ENCODE results near the gene MPG. TPM values are rescaled to one million over a fixed set of nuclear protein-coding genes. Genes with fewer than 3 reads are reported as not detected.
A peak's percentile ranks its signal among the peaks of the same experiment; 100 is the strongest.

MPG gene
- total RNA-seq, 1 donor from 2014 or later, result 253 TPM

DNA sequence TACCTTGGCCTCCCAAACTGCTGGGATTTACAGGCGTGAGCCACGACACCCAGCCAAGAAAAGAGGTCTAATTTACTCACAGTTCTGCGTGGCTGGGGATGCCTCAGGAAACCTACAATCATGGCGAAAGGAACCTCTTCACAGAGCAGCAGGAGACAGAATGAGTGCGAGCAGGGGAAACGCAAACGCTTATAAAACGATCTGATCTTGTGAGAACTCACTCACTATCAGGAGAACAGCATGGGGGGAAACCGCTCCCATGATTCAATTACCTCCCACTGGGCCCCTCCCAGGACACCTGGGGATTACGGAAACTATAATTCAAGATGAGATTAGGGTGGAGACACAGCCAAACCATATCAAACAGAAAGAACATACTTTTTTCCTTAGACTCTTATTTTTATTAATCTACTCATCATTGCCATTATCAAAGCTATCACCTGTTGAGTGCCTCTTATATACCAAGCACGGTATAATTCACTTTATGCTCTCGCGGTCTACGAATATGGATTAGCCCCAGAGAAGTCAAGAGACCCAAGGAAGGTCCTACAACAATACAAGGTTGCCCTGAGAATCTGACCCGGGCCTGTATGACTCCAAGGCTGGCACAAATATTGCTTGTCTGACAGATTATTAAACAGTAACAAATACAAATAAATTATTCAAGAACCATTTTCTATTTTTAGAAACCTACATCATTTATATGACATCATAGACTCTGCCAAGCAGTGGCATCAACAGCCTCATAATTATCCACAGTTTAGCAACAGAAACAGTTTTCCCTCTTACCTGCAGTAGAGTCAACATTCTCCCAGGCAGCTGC is 27.0 kb upstream of the MPG start:
- DNase-seq (ENCODE audit: low read depth, low spot score), result no peak

DNA sequence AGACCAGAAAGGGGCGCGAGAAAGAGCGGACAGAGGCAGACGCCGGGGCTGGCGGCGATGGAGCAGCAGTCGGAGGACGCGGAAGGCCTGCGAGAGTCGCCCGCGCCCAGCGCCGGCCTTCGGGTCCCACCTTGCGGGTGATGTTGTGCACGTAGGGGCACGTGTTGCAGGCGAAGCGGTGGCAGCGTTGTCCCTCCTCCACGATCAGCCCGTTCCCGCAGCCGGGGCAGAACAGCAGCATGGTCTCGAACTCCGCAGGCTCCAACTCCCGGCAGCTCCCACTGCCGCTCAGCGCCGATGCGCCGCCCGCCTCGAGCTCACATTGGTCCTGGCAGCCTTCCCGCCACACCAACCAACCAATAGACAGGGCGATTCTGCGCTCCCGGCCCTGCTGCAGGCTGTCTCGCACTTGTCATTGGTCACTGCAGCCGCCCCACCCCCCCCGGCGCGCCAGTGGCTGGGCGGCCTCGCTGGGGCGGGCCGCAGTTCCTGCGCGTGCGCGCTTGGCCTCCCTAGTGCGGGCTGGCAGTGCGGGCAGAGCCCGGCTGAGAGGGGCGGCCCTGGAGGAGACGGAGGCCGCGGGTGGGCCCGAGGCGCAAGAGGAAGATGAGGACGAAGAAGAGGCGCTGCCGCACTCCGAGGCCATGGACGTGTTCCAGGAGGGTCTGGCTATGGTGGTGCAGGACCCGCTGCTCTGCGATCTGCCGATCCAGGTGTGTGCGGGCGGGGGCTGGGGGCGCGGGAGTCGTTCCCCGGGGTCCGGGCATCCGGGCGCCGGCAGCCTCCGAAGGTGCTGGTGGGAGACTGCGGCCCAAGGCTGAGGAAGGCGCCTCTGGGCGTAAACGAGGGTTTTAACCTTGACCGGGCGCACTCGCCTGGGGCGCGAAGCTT is 24.4 kb upstream of the MPG start, which contains the start of the genes POLR3K and SNRNP25:
POLR3K (minus strand) TSS at position 263 of the 891 bp plus-strand sequence; CDS start at position 241, 22 bp downstream.
SNRNP25 (plus strand) TSS at position 483 of the 891 bp plus-strand sequence; CDS start at position 672, 189 bp downstream.
- peak; percentile 96 for DNase-seq (ENCODE audit: low read depth, low spot score)

GRCh38 chr16:54237-54581 is 23.8 kb upstream of the MPG start:
- DNase-seq (ENCODE audit: low read depth, low spot score), result no peak

GRCh38 chr16:55571-56136 is 22.4 kb upstream of the MPG start:
- DNase-seq (ENCODE audit: low read depth, low spot score), result no peak

GRCh38 chr16:56231-56927 is 21.6 kb upstream of the MPG start:
- no peak for DNase-seq (ENCODE audit: low read depth, low spot score)

- DNase-seq (ENCODE audit: low read depth, low spot score), result no peak
These were observed 20.3 kb upstream of the MPG start for GRCh38 chr16:57711-58110.

GRCh38 chr16:58491-59439 is 19.3 kb upstream of the MPG start:
- no peak for DNase-seq (ENCODE audit: low read depth, low spot score)

DNA sequence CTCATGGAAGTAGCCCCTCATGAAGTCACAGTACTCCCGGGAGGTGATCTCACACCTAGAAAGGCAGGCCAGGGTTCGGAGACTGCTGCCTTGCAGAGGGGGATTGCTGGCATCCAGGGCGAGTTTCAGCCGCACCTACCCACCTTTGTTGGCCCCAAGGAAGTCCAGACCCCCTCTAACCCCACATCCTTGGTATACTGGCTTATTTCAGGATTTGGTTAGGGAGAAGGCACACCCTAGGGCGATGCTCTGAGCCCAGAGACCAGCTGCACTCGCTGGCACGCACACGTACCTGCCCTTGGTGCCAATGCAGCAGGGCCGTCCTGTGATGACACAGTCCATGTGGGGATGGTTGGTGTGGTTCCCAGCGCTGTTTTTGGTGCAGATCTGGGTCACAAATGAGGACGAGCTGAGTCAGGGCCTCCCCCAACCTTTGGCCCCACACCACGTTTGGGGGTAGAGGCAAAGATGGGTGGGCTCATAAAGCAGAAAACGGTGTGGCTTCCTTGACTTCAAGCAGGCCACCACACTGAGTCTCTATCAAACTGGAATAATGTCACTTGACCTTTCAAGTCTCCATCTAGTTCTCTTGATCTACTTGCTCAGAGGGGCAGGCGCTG is 18.5 kb upstream of the MPG start:
- DNase-seq (ENCODE audit: low read depth, low spot score), result no peak

- no peak for DNase-seq (ENCODE audit: low read depth, low spot score)
These were observed 17.9 kb upstream of the MPG start for GRCh38 chr16:60166-60565.

DNA sequence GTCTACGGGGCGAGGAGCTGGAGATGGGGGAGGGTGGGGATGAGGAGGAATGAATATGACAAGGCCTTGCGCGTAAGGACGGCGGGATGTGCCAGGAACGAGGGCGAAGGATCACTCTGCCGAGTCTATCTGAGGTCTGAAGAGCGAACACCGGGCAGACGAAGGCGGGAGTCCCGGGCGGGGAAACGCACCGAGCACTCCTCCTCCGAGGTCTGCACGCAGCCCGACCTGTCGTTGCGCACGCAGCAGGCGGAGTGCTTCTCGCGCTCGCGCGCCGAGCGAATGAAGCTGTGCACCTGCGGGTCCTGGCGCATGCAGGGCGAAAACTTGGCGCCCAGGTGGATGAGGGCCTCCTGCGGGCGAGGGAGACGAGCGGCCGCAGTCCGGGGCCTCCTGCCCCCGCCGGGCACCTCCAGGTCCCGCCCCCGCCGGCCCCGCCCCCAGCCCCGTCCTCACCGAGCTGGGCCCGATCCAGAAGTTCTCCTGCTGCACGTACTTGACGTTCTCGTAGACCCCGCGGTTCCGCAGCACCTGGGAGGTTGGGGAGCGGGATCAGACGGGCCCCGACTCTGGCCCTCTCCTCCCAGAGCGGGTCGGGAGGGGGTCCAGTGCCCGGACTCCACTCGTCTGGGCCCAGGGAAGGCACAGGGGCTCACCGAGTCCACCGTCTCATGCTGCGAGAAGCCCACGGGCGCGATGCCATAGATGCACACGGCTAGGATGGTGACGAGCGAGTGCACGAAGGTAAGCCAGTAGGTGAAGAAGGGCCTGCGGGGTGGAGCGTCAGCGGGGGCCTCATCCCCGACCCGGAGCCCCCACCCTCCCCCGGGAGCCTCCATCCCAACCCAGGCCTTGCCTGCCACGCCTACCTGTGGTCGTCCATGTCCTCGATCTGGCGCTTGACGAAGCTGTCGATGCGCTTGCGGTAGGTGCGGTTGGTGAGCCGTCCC is 16.8 kb upstream of the MPG start:
- no peak for DNase-seq (ENCODE audit: low read depth, low spot score)

- no peak for DNase-seq (ENCODE audit: low read depth, low spot score)
These were observed 16.1 kb upstream of the MPG start for GRCh38 chr16:61879-62281.

- DNase-seq (ENCODE audit: low read depth, low spot score), result no peak
These were observed 15.6 kb upstream of the MPG start for GRCh38 chr16:62283-62967.

DNA sequence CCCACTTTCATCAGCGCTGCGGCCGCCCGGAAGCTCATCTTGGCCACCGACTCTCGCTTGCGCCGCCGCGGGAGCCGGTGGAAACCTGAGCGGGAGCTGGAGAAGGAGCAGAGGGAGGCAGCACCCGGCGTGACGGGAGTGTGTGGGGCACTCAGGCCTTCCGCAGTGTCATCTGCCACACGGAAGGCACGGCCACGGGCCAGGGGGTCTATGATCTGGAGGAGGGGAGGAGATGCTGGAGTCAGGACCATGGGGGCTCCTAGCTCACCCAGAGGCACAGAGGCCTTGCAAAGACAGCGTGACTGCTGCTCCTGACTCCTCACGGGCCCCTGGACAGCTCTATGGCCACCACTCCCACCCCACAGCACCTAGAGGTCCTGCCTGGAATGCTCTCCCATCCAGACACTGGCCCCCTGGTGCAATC is 15.0 kb upstream of the MPG start:
- no peak for DNase-seq (ENCODE audit: low read depth, low spot score)

DNA sequence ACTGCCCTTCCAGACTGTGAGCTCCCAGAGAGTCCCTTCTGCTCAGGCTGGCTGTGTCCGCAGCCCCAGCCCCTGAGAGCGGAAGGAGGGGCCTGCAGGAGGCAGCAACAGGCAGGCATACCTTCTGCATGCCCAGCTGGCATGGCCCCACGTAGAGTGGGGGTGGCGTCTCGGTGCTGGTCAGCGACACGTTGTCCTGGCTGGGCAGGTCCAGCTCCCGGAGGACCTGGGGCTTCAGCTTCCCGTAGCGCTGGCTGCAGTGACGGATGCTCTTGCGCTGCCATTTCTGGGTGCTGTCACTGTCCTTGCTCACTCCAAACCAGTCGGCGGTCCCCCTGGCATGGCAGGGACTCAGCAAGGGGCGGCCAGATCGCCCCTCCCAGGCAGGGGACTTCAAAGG is 14.6 kb upstream of the MPG start:
- DNase-seq (ENCODE audit: low read depth, low spot score), result no peak

DNA sequence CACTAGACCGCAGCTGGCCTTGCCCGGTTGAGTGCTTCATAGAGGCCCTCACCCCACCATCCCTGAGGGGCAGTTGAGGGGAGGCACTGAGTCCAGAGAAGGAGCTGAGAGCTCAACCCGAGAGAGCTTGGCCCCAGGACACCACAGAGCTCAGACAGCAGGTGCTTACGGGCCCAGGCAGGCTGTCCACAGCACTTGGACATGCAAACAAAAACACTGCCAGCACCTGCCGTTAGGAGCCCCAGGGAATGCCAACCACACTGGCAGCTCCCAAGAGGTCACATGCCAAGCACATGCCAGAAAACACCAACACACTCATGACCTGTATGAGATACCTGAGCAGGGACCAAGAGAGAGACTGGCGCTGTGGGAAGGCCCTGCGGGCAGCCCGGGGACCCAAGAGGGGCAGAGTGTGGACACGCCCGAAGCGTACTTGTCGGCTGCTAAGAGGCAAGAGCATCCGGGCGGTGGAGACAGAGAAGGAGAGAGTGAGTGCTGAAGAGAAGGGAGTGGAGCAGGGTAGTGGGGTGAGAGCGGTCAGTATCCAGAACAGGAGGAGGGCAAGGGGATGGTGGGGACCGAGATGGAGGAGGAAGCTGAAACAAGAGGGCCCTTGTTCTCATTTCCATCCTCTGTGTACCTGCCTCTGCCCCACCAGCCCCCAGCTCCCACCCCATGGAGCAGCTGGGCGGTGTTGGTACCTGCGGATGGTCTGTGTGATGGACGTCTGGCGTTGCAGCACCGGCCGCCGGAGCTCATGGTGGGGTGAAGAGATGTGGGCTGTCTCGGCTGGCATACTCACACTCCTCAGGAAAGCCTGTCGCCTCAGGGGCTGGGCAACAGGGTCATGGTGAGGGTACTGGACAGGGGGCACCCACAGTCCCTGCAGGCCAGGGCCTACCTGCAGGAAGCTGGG is 13.8 kb upstream of the MPG start:
- DNase-seq (ENCODE audit: low read depth, low spot score), result no peak

DNA sequence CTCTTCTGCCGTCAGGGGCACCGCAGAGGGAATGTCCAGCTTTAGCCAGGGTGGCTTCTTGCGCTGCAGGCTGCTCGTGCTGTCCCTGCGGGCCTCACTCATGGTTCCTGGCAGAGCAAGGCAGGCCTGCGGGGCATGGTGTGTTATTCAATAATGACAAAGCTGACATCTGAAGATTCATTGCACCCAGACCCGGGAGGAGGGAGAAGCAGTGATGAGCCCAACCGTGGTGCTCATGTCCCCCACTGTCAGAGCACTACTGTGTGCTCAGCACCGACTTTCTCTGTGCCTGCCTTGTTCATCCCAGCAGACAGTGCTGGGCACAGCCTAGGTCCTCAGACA is 13.1 kb upstream of the MPG start:
- DNase-seq (ENCODE audit: low read depth, low spot score), result no peak

GRCh38 chr16:65745-66144 is 12.3 kb upstream of the MPG start:
- no peak for DNase-seq (ENCODE audit: low read depth, low spot score)
